Stomach (tissue), 4 donors: ENCODE measurements around the gene MRGPRG.

Experiments
- CTCF ChIP-seq, 7 experiments: fragments of 450-650 bp in 4 of 7; fragments of 200-600 bp in 3 of 7; sonication (generic) in 3 of 7; IDR thresholded peaks; one replicate each; pipeline ENCODE4 v1.5.1; 2016 to 2019; ENCODE audit warnings: antibody characterized with exemption in 7 of 7, control low read depth in 2 of 7, mild to moderate bottlenecking in 1 of 7
- EP300 ChIP-seq: sonication (generic); formaldehyde crosslinking; IDR thresholded peaks from one replicate; pipeline ENCODE4 v1.6.1; 2017; ENCODE audit warnings: antibody characterized with exemption
- POLR2A ChIP-seq, 4 donors: fragments of 450-650 bp; IDR thresholded peaks; one replicate each; pipeline ENCODE4 v1.6.1; 2016; ENCODE audit warnings: antibody characterized with exemption in 4 of 4, control low read depth in 2 of 4, mild to moderate bottlenecking in 1 of 4, moderate library complexity in 1 of 4
- POLR2AphosphoS5 ChIP-seq, 3 donors: sonication (generic); formaldehyde crosslinking; IDR thresholded peaks; one replicate each; pipeline ENCODE4 v1.6.1; 2016; ENCODE audit warnings: antibody characterized with exemption in 3 of 3

GRCh38 chr11:3182462-3182852 is 36.2 kb downstream of the MRGPRG start:
- TF ChIP-seq CTCF (IDR thresholded peaks at IDR 0.05) (no peak), POLR2A (IDR thresholded peaks at IDR 0.05) (no peak), POLR2AphosphoS5 (IDR thresholded peaks at IDR 0.05) (no peak), EP300 (no peak)
